Parathyroid adenoma (tissue), 2 donors: ENCODE data around the gene PSMA5.

Source experiments
- H2AFZ ChIP-seq: fragments of 300-600 bp; sonication (generic); one replicate; pipeline ENCODE4 v1.7.0; 2017; ENCODE audit warnings: antibody characterized with exemption, mild to moderate bottlenecking
- H3K27ac ChIP-seq: fragments of 300-600 bp; sonication (generic); one replicate; pipeline ENCODE4 v1.7.0; 2017
- H3K27me3 ChIP-seq: fragments of 300-600 bp; sonication (generic); one replicate; pipeline ENCODE4 v1.7.0; 2017; ENCODE audit warnings: low read length; ENCODE audit not compliant: control insufficient read depth, insufficient read depth
- H3K36me3 ChIP-seq: fragments of 300-600 bp; sonication (generic); one replicate; pipeline ENCODE4 v1.7.0; 2017; ENCODE audit warnings: low read length; ENCODE audit not compliant: control insufficient read depth, insufficient read depth
- H3K4me1 ChIP-seq: fragments of 300-600 bp; sonication (generic); one replicate; pipeline ENCODE4 v1.7.0; 2017; ENCODE audit warnings: control low read depth
- H3K4me2 ChIP-seq: fragments of 300-600 bp; sonication (generic); one replicate; pipeline ENCODE4 v1.7.0; 2017; ENCODE audit warnings: low read length
- H3K4me3 ChIP-seq: fragments of 300-600 bp; sonication (generic); one replicate; pipeline ENCODE4 v1.7.0; 2017; ENCODE audit warnings: low read depth, low read length
- H3K79me2 ChIP-seq: fragments of 300-600 bp; sonication (generic); one replicate; pipeline ENCODE4 v1.7.0; 2017; ENCODE audit warnings: control low read depth
- H3K9ac ChIP-seq: fragments of 300-600 bp; sonication (generic); one replicate; pipeline ENCODE4 v1.7.0; 2017; ENCODE audit warnings: mild to moderate bottlenecking
- H3K9me3 ChIP-seq: fragments of 300-600 bp; sonication (generic); one replicate; pipeline ENCODE4 v1.7.0; 2017; ENCODE audit warnings: low read length; ENCODE audit not compliant: control insufficient read depth
- CTCF ChIP-seq: fragments of 300-600 bp; sonication (generic); IDR thresholded peaks from one replicate; pipeline ENCODE4 v1.7.0; 2017; ENCODE audit warnings: antibody characterized with exemption, mild to moderate bottlenecking
- donor health status: primary hyperparathyroidism.

The PSMA5 gene

GRCh38 chr1:109470245-109470644 lies 44.0 kb upstream of the PSMA5 start:
- Histone ChIP-seq H3K9ac (no peak overlapping the region), H2AFZ (no peak overlapping the region), H3K79me2 (no peaks in the 10 kb centered on the region), H3K27ac (no peak overlapping the region), H3K36me3 (no peaks in the 10 kb centered on the region), H3K9me3 (no peaks in the 10 kb centered on the region), H3K27me3 (no peaks in the 10 kb centered on the region), H3K4me2 (no peak overlapping the region), H3K4me3 (no peak overlapping the region), H3K4me1 (no peaks in the 10 kb centered on the region)
- no peak for TF ChIP-seq CTCF

GRCh38 chr1:109468903-109469302 lies 42.7 kb upstream of the PSMA5 start:
- no peak overlapping the region for H3K27ac ChIP-seq
- no peak for TF ChIP-seq CTCF
- no peak overlapping the region for H3K9ac ChIP-seq
- H3K36me3 ChIP-seq, result no peaks in the 10 kb centered on the region
- no peaks in the 10 kb centered on the region for H3K4me1 ChIP-seq
- H3K4me3 ChIP-seq, result no peak overlapping the region
- no peak overlapping the region for H2AFZ ChIP-seq
- no peak overlapping the region for H3K4me2 ChIP-seq
- H3K27me3 ChIP-seq, result no peaks in the 10 kb centered on the region
- H3K9me3 ChIP-seq, result no peaks in the 10 kb centered on the region
- H3K79me2 ChIP-seq, result no peaks in the 10 kb centered on the region

GRCh38 chr1:109468061-109468460 lies 41.8 kb upstream of the PSMA5 start:
- H3K4me1 ChIP-seq, result no peaks in the 10 kb centered on the region
- H3K27ac ChIP-seq, result no peak overlapping the region
- no peak overlapping the region for H3K4me2 ChIP-seq
- H3K9me3 ChIP-seq, result no peaks in the 10 kb centered on the region
- no peaks in the 10 kb centered on the region for H3K27me3 ChIP-seq
- no peak for TF ChIP-seq CTCF
- H3K79me2 ChIP-seq, result no peaks in the 10 kb centered on the region
- no peaks in the 10 kb centered on the region for H3K36me3 ChIP-seq
- H3K9ac ChIP-seq, result no peak overlapping the region
- no peak overlapping the region for H3K4me3 ChIP-seq
- no peak overlapping the region for H2AFZ ChIP-seq

- Histone ChIP-seq H3K9me3 (no peaks in the 10 kb centered on the region), H2AFZ (no peak overlapping the region), H3K27ac (no peak overlapping the region), H3K9ac (no peak overlapping the region), H3K27me3 (no peaks in the 10 kb centered on the region), H3K79me2 (no peaks in the 10 kb centered on the region), H3K4me1 (no peaks in the 10 kb centered on the region), H3K36me3 (no peaks in the 10 kb centered on the region), H3K4me3 (peak overlapping the region; percentile 38), H3K4me2 (peak overlapping the region; percentile 63)
- TF ChIP-seq CTCF, result no peak
Observed at GRCh38 chr1:109467301-109467777, 41.1 kb upstream of the PSMA5 start.

- Histone ChIP-seq H3K4me1 (no peaks in the 10 kb centered on the region), H3K27ac (no peak within 1 kb of the TSS), H3K4me3 (peak within 1 kb of the TSS; percentile 64), H3K9ac (no peak within 1 kb of the TSS), H3K79me2 (no peaks in the 10 kb centered on the region), H3K36me3 (no peaks in the 10 kb centered on the region), H3K4me2 (peak within 1 kb of the TSS; percentile 63), H2AFZ (peak within 1 kb of the TSS; percentile 80), H3K9me3 (no peaks in the 10 kb centered on the region), H3K27me3 (no peaks in the 10 kb centered on the region)
- TF ChIP-seq CTCF, result no peak
Observed at GRCh38 chr1:109466452-109467300, 40.4 kb upstream of the PSMA5 start, which contains the start of gene SYPL2. Gene SYPL2, plus strand, starts transcription at chr1:109466546. Its CDS starts 298 bp downstream, at chr1:109466844.
